SU-DHL-6 (cell line): ENCODE measurements around the gene VAMP4.

Experiments
- H2AFZ ChIP-seq: fragments of 200-600 bp; sonication (generic); 2 replicates; pipeline ENCODE4 v1.6.1; 2014; ENCODE audit warnings: low read depth, mild to moderate bottlenecking, moderate library complexity, mixed read lengths, antibody characterized with exemption, low read length; ENCODE audit not compliant: severe bottlenecking
- H3F3A ChIP-seq: fragments of 200-600 bp; shearing (Covaris generic); 2 replicates; pipeline ENCODE4 v1.6.0; 2016; ENCODE audit warnings: antibody characterized with exemption, mild to moderate bottlenecking; ENCODE audit not compliant: insufficient read depth
- H3K27ac ChIP-seq: fragments of 200-600 bp; sonication (generic); 2 replicates; pipeline ENCODE4 v1.5.1; 2016; ENCODE audit warnings: low read depth, mild to moderate bottlenecking, low read length, moderate library complexity, mixed read lengths
- H3K27me3 ChIP-seq: fragments of 200-600 bp; sonication (generic), shearing (Covaris generic); 2 replicates; pipeline ENCODE4 v1.6.0; 2014; ENCODE audit warnings: mild to moderate bottlenecking, low read length
- H3K36me3 ChIP-seq: fragments of 200-600 bp; sonication (generic); 2 replicates; pipeline ENCODE4 v1.6.1; 2014; ENCODE audit warnings: mild to moderate bottlenecking, low read length, mixed read lengths
- H3K4me2 ChIP-seq: fragments of 300-600, 200-600 bp; shearing (Covaris generic), sonication (generic); 2 replicates; pipeline ENCODE4 v1.6.0; 2014; ENCODE audit warnings: low read length, low read depth, mild to moderate bottlenecking; ENCODE audit not compliant: poor library complexity, severe bottlenecking
- H3K4me3 ChIP-seq: fragments of 200-600 bp; sonication (generic); 2 replicates; pipeline ENCODE4 v1.5.1; 2014; ENCODE audit warnings: antibody characterized with exemption, low read length, mild to moderate bottlenecking, mixed read lengths; ENCODE audit not compliant: insufficient read depth, poor library complexity, severe bottlenecking
- H3K79me2 ChIP-seq: fragments of 200-600 bp; sonication (generic); 2 replicates; pipeline ENCODE4 v1.6.1; 2014; ENCODE audit warnings: mild to moderate bottlenecking, low read length, moderate library complexity; ENCODE audit not compliant: insufficient read depth
- H3K9ac ChIP-seq: fragments of 200-600 bp; sonication (generic); 2 replicates; pipeline ENCODE4 v1.7.0; 2014; ENCODE audit warnings: mild to moderate bottlenecking, low read length
- H3K9me2 ChIP-seq: fragments of 200-600 bp; sonication (generic); replicated peaks from 2 replicates; pipeline ENCODE4 v1.6.1; 2014; ENCODE audit warnings: low read length; ENCODE audit not compliant: insufficient read depth
- H3K9me3 ChIP-seq: fragments of 200-600 bp; sonication (generic); 2 replicates; pipeline ENCODE4 v1.6.1; 2014; ENCODE audit warnings: low read length, mixed read lengths; ENCODE audit not compliant: insufficient read depth
- H4K20me1 ChIP-seq: fragments of 200-600 bp; sonication (generic); 2 replicates; pipeline ENCODE4 v1.6.1; 2014; ENCODE audit warnings: low read depth, mild to moderate bottlenecking, antibody characterized with exemption, low read length, moderate library complexity, mixed read lengths
- CTCF ChIP-seq: fragments of 200-600 bp; sonication (generic); IDR thresholded peaks from one replicate; pipeline ENCODE4 v1.5.1; 2017; ENCODE audit warnings: antibody characterized with exemption, mild to moderate bottlenecking, low read length, moderate library complexity; ENCODE audit not compliant: insufficient read depth, poor library complexity, severe bottlenecking
- EZH2phosphoT487 ChIP-seq: fragments of 200-600 bp; sonication (generic), shearing (Covaris generic); conservative IDR thresholded peaks from 2 replicates; pipeline ENCODE4 v1.6.1; 2018; ENCODE audit warnings: mild to moderate bottlenecking, antibody characterized with exemption, low read length, moderate library complexity, mixed read lengths

The VAMP4 gene

DNA sequence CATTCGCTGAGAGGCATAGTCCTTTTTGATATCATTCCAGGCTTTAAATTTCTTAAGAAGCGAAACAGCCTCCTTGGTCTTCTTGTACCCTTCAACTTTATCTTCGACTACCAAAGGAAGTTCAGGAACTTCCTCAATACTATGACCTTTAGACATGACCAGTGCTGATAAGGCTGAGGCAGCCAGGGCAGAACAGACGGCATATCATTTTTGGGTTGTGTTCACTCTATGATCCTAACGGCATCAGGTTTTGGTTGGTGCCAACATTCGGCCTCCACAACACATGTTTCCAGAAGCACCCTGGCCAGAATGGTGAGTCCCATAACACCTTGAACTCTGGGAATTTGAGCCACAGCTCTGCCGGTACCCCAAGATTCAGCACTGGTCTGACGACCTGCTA lies 58.0 kb downstream of the VAMP4 start:
- Histone ChIP-seq H3K4me3 (no peak overlapping the region), H3K36me3 (no peaks in the 10 kb centered on the region), H3K9ac (no peak overlapping the region), H3K79me2 (no peaks in the 10 kb centered on the region), H3K27ac (no peak overlapping the region), H3K9me3 (no peaks in the 10 kb centered on the region), H3F3A (no peaks in the 10 kb centered on the region), H3K9me2 (no peaks in the 10 kb centered on the region), H3K27me3 (no peaks in the 10 kb centered on the region), H2AFZ (no peak overlapping the region), H3K4me2 (no peak overlapping the region), H4K20me1 (no peaks in the 10 kb centered on the region)
- TF ChIP-seq EZH2phosphoT487 (no peak), CTCF (no peak)

- H3F3A ChIP-seq, result no peaks in the 10 kb centered on the region
- H2AFZ ChIP-seq, result no peak overlapping the region
- no peaks in the 10 kb centered on the region for H3K36me3 ChIP-seq
- no peak overlapping the region for H3K4me2 ChIP-seq
- H3K79me2 ChIP-seq, result no peaks in the 10 kb centered on the region
- H4K20me1 ChIP-seq, result no peaks in the 10 kb centered on the region
- H3K27ac ChIP-seq, result no peak overlapping the region
- no peaks in the 10 kb centered on the region for H3K27me3 ChIP-seq
- no peaks in the 10 kb centered on the region for H3K9me3 ChIP-seq
- H3K9ac ChIP-seq, result no peak overlapping the region
- no peak overlapping the region for H3K4me3 ChIP-seq
- no peaks in the 10 kb centered on the region for H3K9me2 ChIP-seq
- TF ChIP-seq EZH2phosphoT487 (no peak), CTCF (no peak)
Measured at GRCh38 chr1:171680339-171680738, 61.5 kb downstream of the VAMP4 start.

DNA sequence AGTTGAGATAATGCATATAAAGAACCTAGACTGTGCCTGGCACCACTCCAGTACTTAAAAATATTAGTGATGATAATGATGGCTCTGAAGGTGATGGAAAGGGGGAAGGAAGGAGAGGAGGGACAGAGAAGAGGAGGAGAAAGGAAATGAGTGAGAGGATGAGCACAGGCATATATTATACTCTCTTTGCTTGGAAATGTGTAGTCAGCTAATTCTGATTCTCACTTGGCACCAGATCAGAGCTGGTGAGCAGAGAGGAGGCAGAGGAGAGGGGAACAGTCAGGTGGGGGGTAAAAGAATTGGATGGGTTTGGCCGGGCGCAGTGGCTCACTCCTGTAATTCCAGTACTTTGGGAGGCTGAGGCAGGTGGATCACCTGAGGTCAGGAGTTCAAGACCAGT lies 65.0 kb downstream of the VAMP4 start:
- TF ChIP-seq CTCF (no peak), EZH2phosphoT487 (no peak)
- Histone ChIP-seq H3K9me3 (no peaks in the 10 kb centered on the region), H3K9me2 (no peaks in the 10 kb centered on the region), H3F3A (no peaks in the 10 kb centered on the region), H3K79me2 (no peaks in the 10 kb centered on the region), H3K4me3 (no peak overlapping the region), H3K4me2 (no peak overlapping the region), H3K36me3 (no peaks in the 10 kb centered on the region), H3K27me3 (no peaks in the 10 kb centered on the region), H2AFZ (no peak overlapping the region), H4K20me1 (no peaks in the 10 kb centered on the region), H3K27ac (no peak overlapping the region), H3K9ac (no peak overlapping the region)
